ENCODE data around the gene SIAH2. TPM values are rescaled to one million over a fixed set of nuclear protein-coding genes. Genes with fewer than 3 reads are reported as not detected.

Gene SIAH2
- total and polyA plus RNA-seq, 9 of the 15 experiments (the other 6 are each of a cell fraction or from before 2014, with no cell fraction given) = 4.8 to 39.0 (median 29.9) TPM

GRCh38 chr3:150763122-150763840 is at the start of gene SIAH2 (continued):
- TF ChIP-seq ZMIZ1 (IDR thresholded peaks at IDR 0.05; ENCODE audit: low read depth in 2 of 2, low read length in 2 of 2) (no peak), CTCFL (IDR thresholded peaks at IDR 0.05; ENCODE audit: borderline replicate concordance, insufficient read depth, low read depth, low read length, poor library complexity, severe bottlenecking) (peak; percentile 15), NFE2L1 (tag; IDR thresholded peaks at IDR 0.05; ENCODE audit: borderline replicate concordance, low read depth) (no peak), ZNF277 (CRISPR knock-in tag; IDR thresholded peaks at IDR 0.05; ENCODE audit: borderline replicate concordance) (no peak), CBX1 (IDR thresholded peaks at IDR 0.05; ENCODE audit: low read depth) (no peak), SAFB (IDR thresholded peaks at IDR 0.05; ENCODE audit: borderline replicate concordance, low read depth, low read length) (peak; percentile 35; the same call in 1 of the 2 replicates), RBM25 (IDR thresholded peaks at IDR 0.05; ENCODE audit: low read depth, low read length, severe bottlenecking) (no peak), ATF3 (IDR thresholded peaks at IDR 0.05) (peak; percentile 64), ATF3 (CRISPR knock-in tag; conservative IDR thresholded peaks at IDR 0.05) (no peak), CSDE1 (IDR thresholded peaks at IDR 0.05) (no peak), HNRNPLL (IDR thresholded peaks at IDR 0.05; ENCODE audit: low read depth, low read length, poor library complexity, severe bottlenecking) (no peak), ETV1 (tag; conservative IDR thresholded peaks at IDR 0.05; ENCODE audit: low read depth) (peak; percentile 50), CHD1 (IDR thresholded peaks at IDR 0.05; ENCODE audit: low read length) (no peak), HDGF (IDR thresholded peaks at IDR 0.05) (peak; percentile 94; the same call in 1 of the 2 replicates), GTF2B (IDR thresholded peaks at IDR 0.05; ENCODE audit: extremely low read depth, insufficient read length) (no peak), PCBP2 (IDR thresholded peaks at IDR 0.05; ENCODE audit: low read depth, low read length, poor library complexity, severe bottlenecking) (no peak), ZNF133 (CRISPR knock-in tag; IDR thresholded peaks at IDR 0.05) (no peak), TEAD2 (tag; IDR thresholded peaks at IDR 0.05) (no peak)
